ENCODE results near the gene TADA1. TPM values are rescaled to one million over a fixed set of nuclear protein-coding genes. Genes with fewer than 3 reads are reported as not detected.

The TADA1 gene
- total and polyA plus RNA-seq, 4 donors, result 9.1 to 21.3 (median 15.0) TPM

DNA sequence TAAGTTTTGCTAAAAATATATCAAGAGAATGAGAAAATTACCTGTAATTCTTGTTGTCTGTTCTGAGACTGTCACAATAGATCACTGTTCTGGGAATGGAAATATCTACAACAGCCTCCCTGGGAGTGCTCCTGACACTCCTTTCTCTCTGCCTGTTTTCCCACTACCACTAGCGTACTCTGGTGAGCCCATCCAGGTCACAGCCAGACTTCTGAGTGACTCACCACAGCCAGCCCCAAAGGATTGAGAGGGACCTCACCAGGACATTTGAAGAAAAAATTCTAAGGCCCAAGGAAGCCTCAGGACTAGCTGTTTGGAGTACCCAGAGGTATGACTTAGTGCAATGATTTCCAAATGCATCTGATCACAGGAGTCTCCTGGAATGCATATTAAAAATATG lies 39.0 kb upstream of the TADA1 start:
- no peak overlapping the region for H3K9ac ChIP-seq (ENCODE audit: low read depth in 1 of 2, low read length in 2 of 2)
- H3K4me3 ChIP-seq (ENCODE audit: low read depth in 1 of 3, low read length in 3 of 3), result no peak overlapping the region
- no peaks in the 10 kb centered on the region for H3K4me1 ChIP-seq (ENCODE audit: control insufficient read depth in 4 of 4, insufficient read depth in 4 of 4, low read length in 3 of 4)
- 97% methylated on average over 1 of the region's 1 CpG for WGBS
- no peak for DNase-seq (ENCODE audit: low spot score)
- no peak overlapping the region for H3K27ac ChIP-seq (ENCODE audit: low read depth in 1 of 2, low read length in 2 of 2)
- H3K27me3 ChIP-seq (ENCODE audit: control insufficient read depth in 4 of 4, insufficient read depth in 4 of 4, low read length in 3 of 4), result peaks cover 0 to 4% (median 1%) of the 10 kb centered on the region in 4 donors
- H3K9me3 ChIP-seq (ENCODE audit: control insufficient read depth in 4 of 4, low read length in 3 of 4), result no peaks in the 10 kb centered on the region
- H3K36me3 ChIP-seq (ENCODE audit: control insufficient read depth in 4 of 4, insufficient read depth in 3 of 4, low read depth in 1 of 4, low read length in 3 of 4), result no peaks in the 10 kb centered on the region
- TF ChIP-seq YY1 (IDR thresholded peaks at IDR 0.05), result no peak
- TF ChIP-seq TAF1 (conservative IDR thresholded peaks at IDR 0.05), result no peak
- no peak for TF ChIP-seq RAD21 (IDR thresholded peaks at IDR 0.05)
- TF ChIP-seq EGR1 (IDR thresholded peaks at IDR 0.05; ENCODE audit: low read depth in 2 of 2), result no peak
- no peak for TF ChIP-seq NR2F2 (IDR thresholded peaks at IDR 0.05)
- TF ChIP-seq, protein P1, sequence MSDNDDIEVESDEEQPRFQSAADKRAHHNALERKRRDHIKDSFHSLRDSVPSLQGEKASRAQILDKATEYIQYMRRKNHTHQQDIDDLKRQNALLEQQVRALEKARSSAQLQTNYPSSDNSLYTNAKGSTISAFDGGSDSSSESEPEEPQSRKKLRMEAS (IDR thresholded peaks at IDR 0.05), result no peak
- no peak for TF ChIP-seq JUND (IDR thresholded peaks at IDR 0.05)
- no peak for TF ChIP-seq HNF4A (conservative IDR thresholded peaks at IDR 0.05)
- no peak for TF ChIP-seq SP1 (IDR thresholded peaks at IDR 0.05)
- TF ChIP-seq FOXA2 (IDR thresholded peaks at IDR 0.05), result no peak
- no peak for TF ChIP-seq HNF4G (IDR thresholded peaks at IDR 0.05)
- TF ChIP-seq RXRA (IDR thresholded peaks at IDR 0.05), result no peak
- TF ChIP-seq, protein P2, sequence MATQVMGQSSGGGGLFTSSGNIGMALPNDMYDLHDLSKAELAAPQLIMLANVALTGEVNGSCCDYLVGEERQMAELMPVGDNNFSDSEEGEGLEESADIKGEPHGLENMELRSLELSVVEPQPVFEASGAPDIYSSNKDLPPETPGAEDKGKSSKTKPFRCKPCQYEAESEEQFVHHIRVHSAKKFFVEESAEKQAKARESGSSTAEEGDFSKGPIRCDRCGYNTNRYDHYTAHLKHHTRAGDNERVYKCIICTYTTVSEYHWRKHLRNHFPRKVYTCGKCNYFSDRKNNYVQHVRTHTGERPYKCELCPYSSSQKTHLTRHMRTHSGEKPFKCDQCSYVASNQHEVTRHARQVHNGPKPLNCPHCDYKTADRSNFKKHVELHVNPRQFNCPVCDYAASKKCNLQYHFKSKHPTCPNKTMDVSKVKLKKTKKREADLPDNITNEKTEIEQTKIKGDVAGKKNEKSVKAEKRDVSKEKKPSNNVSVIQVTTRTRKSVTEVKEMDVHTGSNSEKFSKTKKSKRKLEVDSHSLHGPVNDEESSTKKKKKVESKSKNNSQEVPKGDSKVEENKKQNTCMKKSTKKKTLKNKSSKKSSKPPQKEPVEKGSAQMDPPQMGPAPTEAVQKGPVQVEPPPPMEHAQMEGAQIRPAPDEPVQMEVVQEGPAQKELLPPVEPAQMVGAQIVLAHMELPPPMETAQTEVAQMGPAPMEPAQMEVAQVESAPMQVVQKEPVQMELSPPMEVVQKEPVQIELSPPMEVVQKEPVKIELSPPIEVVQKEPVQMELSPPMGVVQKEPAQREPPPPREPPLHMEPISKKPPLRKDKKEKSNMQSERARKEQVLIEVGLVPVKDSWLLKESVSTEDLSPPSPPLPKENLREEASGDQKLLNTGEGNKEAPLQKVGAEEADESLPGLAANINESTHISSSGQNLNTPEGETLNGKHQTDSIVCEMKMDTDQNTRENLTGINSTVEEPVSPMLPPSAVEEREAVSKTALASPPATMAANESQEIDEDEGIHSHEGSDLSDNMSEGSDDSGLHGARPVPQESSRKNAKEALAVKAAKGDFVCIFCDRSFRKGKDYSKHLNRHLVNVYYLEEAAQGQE (IDR thresholded peaks at IDR 0.05), result no peak
- no peak for TF ChIP-seq GABPA (IDR thresholded peaks at IDR 0.05 in 1 of 2, conservative IDR thresholded peaks at IDR 0.05 in 1 of 2)
- TF ChIP-seq, protein P3, sequence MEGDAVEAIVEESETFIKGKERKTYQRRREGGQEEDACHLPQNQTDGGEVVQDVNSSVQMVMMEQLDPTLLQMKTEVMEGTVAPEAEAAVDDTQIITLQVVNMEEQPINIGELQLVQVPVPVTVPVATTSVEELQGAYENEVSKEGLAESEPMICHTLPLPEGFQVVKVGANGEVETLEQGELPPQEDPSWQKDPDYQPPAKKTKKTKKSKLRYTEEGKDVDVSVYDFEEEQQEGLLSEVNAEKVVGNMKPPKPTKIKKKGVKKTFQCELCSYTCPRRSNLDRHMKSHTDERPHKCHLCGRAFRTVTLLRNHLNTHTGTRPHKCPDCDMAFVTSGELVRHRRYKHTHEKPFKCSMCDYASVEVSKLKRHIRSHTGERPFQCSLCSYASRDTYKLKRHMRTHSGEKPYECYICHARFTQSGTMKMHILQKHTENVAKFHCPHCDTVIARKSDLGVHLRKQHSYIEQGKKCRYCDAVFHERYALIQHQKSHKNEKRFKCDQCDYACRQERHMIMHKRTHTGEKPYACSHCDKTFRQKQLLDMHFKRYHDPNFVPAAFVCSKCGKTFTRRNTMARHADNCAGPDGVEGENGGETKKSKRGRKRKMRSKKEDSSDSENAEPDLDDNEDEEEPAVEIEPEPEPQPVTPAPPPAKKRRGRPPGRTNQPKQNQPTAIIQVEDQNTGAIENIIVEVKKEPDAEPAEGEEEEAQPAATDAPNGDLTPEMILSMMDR (IDR thresholded peaks at IDR 0.05; ENCODE audit: low read depth, low read length, missing input control), result no peak
- TF ChIP-seq, protein P4, sequence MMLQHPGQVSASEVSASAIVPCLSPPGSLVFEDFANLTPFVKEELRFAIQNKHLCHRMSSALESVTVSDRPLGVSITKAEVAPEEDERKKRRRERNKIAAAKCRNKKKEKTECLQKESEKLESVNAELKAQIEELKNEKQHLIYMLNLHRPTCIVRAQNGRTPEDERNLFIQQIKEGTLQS (IDR thresholded peaks at IDR 0.05), result no peak

DNA sequence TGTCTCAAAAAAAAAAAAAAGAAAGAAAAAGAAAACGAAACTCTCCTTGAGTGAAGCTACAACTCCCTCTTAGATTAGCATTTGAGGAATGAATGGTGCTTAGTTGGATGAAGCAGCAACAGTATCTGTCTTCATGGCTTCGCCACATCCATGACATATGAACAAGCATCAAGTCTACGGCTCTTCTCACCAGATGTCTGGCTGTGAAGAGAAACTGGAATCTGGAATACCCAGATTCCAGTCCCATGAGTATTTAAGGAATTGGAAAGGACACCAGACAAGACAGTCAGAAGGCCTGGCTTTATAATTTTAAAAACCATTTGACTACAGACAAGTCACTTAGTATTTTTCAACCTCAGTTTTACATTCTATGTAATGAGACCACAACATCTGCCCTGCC lies 38.0 kb upstream of the TADA1 start:
- Histone ChIP-seq H3K4me1 (ENCODE audit: control insufficient read depth in 4 of 4, insufficient read depth in 4 of 4, low read length in 3 of 4) (no peaks in the 10 kb centered on the region), H3K4me3 (ENCODE audit: low read depth in 1 of 3, low read length in 3 of 3) (no peak overlapping the region), H3K27me3 (ENCODE audit: control insufficient read depth in 4 of 4, insufficient read depth in 4 of 4, low read length in 3 of 4) (no peaks in the 10 kb centered on the region), H3K27ac (ENCODE audit: low read depth in 1 of 2, low read length in 2 of 2) (no peak overlapping the region), H3K9ac (ENCODE audit: low read depth in 1 of 2, low read length in 2 of 2) (no peak overlapping the region), H3K36me3 (ENCODE audit: control insufficient read depth in 4 of 4, insufficient read depth in 3 of 4, low read depth in 1 of 4, low read length in 3 of 4) (no peaks in the 10 kb centered on the region), H3K9me3 (ENCODE audit: control insufficient read depth in 4 of 4, low read length in 3 of 4) (no peaks in the 10 kb centered on the region)
- no peak for DNase-seq (ENCODE audit: low spot score)
- TF ChIP-seq RXRA (IDR thresholded peaks at IDR 0.05) (no peak), HNF4G (IDR thresholded peaks at IDR 0.05) (no peak), HNF4A (conservative IDR thresholded peaks at IDR 0.05) (no peak), NR2F2 (IDR thresholded peaks at IDR 0.05) (no peak), FOXA1 (IDR thresholded peaks at IDR 0.05) (no peak), TAF1 (conservative IDR thresholded peaks at IDR 0.05) (no peak)
- TF ChIP-seq, protein P3 (IDR thresholded peaks at IDR 0.05; ENCODE audit: low read depth, low read length, missing input control), result no peak
- 88% methylated on average over 3 of the region's 3 CpGs for WGBS
